NAMALWA (cell line): Measurements from ENCODE around the gene FNTB.

ENCODE experiments used
- DNase-seq: peaks from one replicate; pipeline ENCODE4 v3.0.0-alpha.2; 2015; ENCODE audit warnings: low spot score

FNTB gene

DNA sequence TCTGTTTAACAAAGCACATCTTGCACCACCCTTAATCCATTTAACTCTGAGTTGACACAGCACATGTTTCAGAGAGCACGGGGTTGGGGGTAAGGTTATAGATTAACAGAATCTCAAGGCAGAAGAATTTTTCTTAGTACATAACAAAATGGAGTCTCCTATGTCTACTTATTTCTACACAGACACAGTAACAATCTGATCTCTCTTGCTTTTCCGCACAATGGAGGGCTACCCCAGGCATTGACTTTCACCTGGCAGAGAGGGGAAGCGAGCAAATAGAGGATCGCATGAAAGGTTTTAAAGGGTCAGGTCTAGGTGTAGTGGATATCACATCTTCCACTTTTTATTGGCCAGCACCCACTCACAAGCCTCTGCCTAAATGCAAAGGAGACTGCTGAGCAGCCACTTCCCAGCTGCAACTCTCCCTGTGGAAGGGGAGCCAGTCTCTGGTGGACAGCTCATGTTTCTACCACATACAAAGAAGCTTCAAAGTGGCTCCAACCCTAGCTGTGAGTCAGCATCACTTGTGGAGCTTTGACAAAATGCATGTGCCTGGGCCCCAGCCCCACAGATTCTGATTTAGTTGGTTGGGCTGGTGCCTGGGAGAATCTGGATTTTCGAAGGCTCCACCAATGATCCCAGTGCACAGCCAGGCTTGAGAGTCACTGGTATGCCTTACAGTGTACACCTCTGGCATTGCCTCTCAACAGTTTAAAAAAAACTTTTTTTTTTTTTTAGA, 7.2 kb upstream of the FNTB start:
- DNase-seq: no peak

GRCh38 chr14:64983439-64984310, 3.0 kb upstream of the FNTB start:
- DNase-seq: peak; percentile 60

DNA sequence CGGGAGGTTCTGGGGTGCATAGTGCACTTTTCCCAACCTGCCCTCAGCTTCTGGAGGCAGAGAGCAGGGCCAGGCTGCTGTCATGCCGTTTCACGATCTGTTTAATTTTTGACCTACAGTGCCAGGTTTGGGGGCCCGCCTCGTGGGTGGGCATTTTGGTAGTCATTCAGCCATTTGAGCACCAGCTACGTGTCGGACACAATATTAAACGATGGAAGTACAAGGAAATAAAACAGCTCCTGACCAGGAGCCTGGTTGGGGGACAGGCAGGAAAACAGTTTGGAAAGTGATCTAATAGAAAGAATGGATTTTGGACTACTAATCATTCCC, 708 bp downstream of the FNTB start:
- no peak for DNase-seq

GRCh38 chr14:64990296-64990695, 3.6 kb downstream of the FNTB start:
- no peak for DNase-seq

GRCh38 chr14:64990939-64991338, 4.2 kb downstream of the FNTB start:
- DNase-seq: no peak

GRCh38 chr14:64992328-64992885, 5.7 kb downstream of the FNTB start:
- DNase-seq: no peak

GRCh38 chr14:64993266-64993930, 6.7 kb downstream of the FNTB start:
- DNase-seq: no peak

GRCh38 chr14:64994540-64994939, 7.8 kb downstream of the FNTB start:
- DNase-seq: no peak

GRCh38 chr14:64995291-64995690, 8.6 kb downstream of the FNTB start:
- DNase-seq: no peak

DNA sequence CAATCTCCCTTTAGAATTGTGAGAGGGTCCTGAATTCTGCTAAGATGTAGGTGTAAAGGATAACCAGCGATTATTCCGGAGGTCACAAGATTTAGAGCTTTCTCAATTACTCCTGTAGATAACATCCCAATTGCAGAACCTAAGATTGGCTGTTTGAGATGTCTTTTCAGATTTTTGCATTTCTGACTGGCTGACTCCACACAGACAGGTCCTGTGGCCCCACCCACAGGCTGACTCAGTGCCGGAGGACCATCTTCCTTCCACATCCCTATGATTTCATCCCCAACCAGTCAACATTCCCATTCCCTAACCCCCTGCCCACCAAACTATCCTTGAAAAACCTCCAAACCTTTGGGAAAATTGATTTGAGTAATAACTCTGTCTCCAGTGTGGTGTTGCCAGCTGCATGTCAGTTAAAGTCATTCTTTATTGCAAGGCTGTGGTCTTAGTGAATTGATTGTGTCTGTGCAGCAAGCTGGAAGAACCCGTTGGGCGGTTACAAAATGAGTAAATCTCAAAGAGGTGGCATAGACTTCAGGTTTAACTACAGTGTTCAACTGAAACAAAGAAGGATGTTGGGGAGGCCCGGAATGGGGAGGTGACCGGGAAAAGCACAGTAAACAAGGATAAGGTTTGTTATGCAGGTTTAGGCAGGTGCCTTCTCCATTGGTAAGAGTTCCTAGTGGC, 10.6 kb downstream of the FNTB start:
- DNase-seq: no peak

DNA sequence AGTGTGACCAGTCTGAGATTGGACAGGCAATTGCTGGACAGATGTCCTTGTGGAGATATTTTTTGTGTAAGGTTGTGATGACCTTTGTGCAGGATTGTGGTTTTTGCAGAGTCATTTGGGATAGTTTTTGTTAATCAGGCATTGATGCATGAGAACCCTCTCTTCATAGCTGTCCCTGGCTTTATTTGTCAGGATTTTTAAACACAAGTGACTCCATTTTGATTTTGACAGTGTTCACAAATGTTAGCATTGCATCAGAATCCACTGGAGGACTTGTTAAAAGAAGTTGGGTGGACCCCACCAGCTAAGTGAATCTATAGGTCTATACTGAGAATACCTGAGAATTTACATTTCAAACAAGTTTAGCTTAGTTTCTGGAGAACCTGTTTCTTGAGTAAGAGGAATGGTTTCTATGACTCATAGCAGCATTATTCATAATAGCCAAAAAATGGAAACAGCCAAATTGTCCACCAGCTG, 11.8 kb downstream of the FNTB start:
- no peak for DNase-seq

DNA sequence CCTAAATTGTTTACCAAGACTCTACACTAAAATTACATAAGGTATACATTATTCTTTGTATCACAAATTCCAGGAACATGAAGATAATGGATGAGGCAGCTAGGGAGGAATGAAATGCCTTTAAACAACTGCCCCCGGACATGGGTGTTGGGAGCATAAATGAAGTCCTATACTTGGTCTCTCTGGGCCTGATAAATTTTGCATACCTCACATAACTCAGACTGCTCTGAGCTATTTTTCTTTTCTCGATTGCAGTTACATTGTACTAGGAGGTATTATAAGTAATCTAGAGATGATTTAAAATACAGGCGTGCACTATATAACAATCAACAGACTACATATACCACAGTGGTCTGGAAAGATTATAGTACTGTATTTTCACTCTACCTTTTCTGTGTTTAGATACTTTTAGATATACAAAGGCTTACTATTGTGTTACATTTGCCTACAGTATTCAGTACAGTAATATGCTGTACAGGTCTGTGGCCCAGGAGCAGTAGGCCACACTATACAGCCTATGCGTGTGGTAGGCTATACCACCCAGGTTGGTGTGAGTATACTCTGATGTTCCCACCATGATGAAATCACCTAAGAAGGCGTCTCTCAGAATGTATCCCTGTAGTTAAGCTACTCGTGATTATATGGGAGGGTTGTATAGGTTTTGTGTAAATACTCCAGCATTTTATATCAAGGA, 14.3 kb downstream of the FNTB start:
- no peak for DNase-seq

DNA sequence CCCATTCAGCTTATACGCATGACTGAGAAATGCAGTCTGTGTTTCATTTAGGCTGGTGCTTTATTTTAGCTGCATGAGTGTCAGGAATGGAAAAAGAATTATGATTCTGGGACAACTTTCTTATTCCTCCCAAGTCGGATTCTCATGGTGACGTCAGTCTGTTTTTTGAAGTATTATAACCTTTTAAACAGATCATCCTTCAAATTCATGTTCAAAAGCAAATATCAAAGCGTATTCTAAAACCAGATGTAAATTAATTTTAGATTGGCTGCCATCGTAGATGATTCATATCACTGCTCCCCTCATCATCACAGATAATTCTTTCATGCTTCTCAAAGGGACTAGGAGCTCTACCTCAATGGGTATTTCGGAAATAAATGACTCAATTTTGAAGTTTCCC, 15.0 kb downstream of the FNTB start:
- no peak for DNase-seq

GRCh38 chr14:65002586-65003210, 16.0 kb downstream of the FNTB start:
- DNase-seq: no peak

GRCh38 chr14:65003394-65003793, 16.7 kb downstream of the FNTB start:
- DNase-seq: no peak

GRCh38 chr14:65006261-65006721, 19.6 kb downstream of the FNTB start:
- no peak for DNase-seq

DNA sequence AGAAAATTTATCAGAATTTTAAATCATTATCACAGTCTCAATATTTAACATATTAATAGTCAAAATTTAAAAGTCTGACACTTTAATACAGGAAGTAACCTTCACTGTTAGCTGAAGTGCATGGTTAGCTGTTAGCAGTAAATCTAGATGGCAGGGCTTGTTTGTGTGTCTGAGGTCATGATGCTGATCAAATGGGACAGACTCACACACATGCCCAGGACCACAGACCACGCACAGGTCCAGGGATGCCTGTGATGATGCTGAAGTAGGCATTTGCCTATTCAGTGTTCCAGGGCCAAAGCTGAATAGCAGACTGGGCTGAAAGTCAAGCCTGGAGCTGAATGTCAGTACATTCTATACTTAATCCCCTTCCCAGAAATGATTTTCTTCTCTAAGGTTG, 20.5 kb downstream of the FNTB start:
- DNase-seq: no peak

GRCh38 chr14:65010211-65010931, 23.7 kb downstream of the FNTB start:
- no peak for DNase-seq

DNA sequence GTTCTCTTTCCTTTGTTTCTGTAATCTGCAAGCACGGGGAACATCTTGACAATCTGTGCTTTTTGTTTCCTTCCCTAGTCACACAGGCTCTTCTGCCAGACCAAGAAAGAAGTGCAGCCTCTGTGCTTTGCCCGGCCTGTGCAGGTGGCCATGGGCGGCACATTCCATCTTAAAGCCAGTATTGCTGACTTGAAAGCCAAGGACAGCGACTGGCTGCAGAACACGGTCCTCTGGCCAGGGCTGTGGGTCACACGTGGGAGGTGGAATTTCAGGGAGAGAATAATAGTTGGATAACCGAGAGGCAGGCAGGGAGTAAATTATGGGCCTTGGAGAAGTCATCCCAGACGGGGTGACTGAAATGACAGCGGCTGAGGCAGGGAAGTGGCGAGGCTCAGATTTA, 24.8 kb downstream of the FNTB start:
- DNase-seq: no peak

GRCh38 chr14:65012353-65012752, 25.7 kb downstream of the FNTB start:
- DNase-seq: no peak
